ENCODE measurements around the gene SLC30A5.

- TF ChIP-seq POLR2A (IDR thresholded peaks at IDR 0.05; ENCODE audit: low read length) (no peak), GATA1 (IDR thresholded peaks at IDR 0.05; ENCODE audit: low read depth, low read length) (no peak)
These were observed 3.7 kb upstream of the SLC30A5 start for GRCh38 chr5:69090158-69090557.

Data from erythroblast (primary cell).